C4-2B (cell line): Measurements from ENCODE around the gene BAK1.

ENCODE experiments used
- ZFX ChIP-seq: fragments of 450-650 bp; IDR thresholded peaks from 2 replicates; pipeline ENCODE4 v1.6.1; 2017
- TF ChIP-seq, protein P1 (sequence below): fragments of 450-650 bp; conservative IDR thresholded peaks from 2 replicates; pipeline ENCODE4 v1.5.1; 2017; ENCODE audit warnings: mild to moderate bottlenecking

GRCh38 chr6:33613146-33613794 lies 33.2 kb upstream of the BAK1 start:
- TF ChIP-seq, protein P1, sequence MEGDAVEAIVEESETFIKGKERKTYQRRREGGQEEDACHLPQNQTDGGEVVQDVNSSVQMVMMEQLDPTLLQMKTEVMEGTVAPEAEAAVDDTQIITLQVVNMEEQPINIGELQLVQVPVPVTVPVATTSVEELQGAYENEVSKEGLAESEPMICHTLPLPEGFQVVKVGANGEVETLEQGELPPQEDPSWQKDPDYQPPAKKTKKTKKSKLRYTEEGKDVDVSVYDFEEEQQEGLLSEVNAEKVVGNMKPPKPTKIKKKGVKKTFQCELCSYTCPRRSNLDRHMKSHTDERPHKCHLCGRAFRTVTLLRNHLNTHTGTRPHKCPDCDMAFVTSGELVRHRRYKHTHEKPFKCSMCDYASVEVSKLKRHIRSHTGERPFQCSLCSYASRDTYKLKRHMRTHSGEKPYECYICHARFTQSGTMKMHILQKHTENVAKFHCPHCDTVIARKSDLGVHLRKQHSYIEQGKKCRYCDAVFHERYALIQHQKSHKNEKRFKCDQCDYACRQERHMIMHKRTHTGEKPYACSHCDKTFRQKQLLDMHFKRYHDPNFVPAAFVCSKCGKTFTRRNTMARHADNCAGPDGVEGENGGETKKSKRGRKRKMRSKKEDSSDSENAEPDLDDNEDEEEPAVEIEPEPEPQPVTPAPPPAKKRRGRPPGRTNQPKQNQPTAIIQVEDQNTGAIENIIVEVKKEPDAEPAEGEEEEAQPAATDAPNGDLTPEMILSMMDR, result no peak
- TF ChIP-seq ZFX, result no peak
